Hypothalamus (tissue), 51 donors: Measurements from ENCODE around the gene MT1B.
"Not testable (repeated sequence)": the region's sequence is repeated elsewhere in the genome, so short reads cannot be mapped to it uniquely, and the experiment has no call there.

Source experiments
- DNase-seq, 51 donors: peaks; one replicate each; lab custom pipeline; 2025; lab: John Stamatoyannopoulos, UW

Gene MT1B

DNA sequence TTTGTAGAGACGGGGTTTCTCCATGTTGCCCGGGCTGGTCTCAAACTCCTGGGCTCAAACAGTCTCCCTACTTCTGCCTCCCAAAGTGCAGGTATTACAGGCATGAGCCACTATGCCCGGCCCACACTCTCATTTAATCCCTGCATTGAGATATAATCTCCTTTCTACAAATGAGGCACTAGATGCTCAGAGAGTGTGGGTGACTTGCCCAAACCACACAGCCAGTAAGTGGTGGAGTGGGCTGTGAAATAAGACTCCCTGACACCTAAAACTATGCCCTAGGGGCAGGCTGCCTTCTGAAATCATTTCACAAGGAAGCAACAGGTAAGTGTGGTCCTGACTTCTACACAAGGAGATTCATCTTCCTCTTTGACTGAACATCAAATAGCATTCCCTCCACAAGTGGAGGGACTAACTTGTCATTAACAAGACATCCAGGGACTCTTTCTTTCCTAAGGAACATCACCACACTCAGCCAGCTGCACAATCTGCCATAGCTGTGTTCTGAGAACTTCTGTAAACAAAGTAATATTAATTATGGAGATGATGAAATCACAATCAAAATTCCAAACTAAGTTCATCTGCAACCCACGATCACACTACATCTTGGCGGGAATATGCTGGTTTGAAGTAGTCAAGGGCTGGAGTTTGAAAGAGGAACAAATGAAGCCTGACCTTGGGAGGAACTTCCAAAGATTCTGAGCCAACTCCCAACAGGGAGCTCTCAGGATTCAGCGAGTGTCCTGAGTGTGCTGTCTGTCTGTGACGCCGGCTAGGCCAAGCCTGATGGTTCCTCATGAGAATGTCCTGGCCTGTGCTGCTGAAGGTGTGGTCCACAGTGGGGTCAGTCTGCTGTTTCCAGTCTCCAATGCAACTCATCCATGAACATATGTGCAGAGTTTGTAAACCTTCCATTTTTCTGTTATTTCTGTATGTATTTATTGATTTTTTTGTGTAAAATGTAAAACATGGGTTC lies 13.9 kb downstream of the MT1B start:
- DNase-seq = not testable (repeated sequence)

DNA sequence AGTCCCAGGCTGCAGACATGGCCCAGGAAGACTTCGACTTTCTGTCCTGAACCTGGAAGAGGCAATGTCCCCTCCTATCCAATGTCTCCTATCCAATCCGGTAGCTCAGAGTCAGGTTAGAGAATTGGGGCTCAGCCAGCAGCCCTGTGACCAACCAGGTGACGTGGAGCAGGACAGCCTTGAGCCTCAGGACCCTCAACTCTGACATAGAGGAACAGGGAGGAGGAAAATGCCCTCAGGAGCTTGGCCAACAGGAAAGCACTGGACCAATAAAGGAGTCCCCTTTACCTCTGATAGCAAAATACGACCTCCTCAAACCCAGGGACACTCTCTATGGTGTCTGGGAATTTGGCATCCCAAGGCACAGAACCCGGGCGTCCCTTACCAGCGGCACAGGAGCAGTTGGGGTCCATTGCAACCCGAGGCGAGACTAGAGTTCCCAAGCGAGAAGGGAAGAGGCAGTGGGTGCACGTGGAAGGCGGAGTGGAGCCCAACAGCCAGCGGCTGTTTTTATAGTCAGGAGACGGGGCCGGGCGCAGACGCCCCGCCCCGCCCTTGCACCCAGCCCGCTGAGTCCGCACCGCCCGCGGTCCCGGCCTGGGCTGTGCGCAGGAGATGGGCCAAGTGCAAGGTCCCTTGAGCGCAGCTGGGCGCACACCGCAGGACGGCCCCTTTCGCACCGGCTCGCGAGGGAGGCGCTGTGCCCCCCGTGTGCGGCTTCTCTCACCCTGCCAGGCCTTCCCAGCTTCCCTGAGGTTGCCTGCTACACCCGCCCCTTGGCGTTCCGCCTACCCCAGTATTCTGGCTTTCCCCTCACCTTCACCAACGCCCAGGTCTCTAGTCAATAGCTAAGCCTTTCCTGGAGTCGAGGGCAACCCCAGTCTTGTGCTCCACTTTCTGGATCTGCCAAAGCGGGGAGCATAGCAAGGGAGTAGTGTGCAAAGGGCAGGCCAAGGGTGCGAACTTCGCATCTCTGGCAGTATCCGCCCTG lies 16.2 kb downstream of the MT1B start, which contains the start of gene MT1G:
Gene MT1G, minus strand, starts transcription at position 485 of the 991 bp plus-strand sequence. Its CDS starts 72 bp downstream, at position 413.
- DNase-seq = peak in 18 of 51 donors; percentile 11 to 59 (median 24)

DNA sequence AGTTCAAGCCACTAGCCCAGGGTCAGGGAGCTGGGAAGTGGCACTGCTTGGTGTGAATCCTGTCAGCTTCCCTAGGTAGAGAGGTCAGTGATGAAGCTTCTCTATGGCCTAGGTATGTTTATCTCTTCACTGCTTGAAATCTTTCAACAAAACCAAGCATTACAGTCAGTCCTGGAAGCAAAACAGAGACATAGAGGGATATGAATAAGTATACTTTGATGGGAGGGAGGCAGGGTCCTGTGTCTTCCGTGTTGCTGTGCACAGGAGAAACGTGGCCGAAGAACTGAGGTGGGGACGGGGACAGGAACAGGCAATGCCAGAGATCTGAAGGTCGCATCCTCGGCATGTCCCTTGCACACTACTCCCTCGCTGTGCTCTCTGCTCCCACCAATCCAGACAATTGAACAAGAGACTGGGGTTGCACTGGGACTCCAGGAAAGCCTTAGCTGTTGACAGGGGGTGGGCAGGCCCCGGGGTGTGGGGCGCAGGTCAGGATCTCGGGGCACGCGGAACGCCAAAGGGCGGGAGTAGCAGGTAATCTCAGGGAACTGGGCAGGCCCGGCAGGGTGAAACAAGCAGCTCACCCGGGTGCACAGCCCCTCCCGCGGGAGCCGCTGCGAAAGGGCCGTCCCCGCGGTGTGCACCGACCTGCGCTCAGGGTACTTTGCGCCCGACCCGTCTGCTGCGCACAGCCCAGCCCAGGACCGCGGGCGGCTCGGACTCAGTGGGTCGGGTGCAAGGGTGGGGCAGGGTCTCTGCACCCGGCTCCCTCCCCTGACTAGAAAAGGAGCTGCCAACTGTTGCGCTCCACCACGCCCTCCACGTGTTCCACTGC lies 17.5 kb downstream of the MT1B start, which contains the start of gene MT1H:
Gene MT1H, plus strand, starts transcription at position 810 of the 835 bp plus-strand sequence. CDS start 71 bp downstream, outside the sequence.
- DNase-seq = no peak

DNA sequence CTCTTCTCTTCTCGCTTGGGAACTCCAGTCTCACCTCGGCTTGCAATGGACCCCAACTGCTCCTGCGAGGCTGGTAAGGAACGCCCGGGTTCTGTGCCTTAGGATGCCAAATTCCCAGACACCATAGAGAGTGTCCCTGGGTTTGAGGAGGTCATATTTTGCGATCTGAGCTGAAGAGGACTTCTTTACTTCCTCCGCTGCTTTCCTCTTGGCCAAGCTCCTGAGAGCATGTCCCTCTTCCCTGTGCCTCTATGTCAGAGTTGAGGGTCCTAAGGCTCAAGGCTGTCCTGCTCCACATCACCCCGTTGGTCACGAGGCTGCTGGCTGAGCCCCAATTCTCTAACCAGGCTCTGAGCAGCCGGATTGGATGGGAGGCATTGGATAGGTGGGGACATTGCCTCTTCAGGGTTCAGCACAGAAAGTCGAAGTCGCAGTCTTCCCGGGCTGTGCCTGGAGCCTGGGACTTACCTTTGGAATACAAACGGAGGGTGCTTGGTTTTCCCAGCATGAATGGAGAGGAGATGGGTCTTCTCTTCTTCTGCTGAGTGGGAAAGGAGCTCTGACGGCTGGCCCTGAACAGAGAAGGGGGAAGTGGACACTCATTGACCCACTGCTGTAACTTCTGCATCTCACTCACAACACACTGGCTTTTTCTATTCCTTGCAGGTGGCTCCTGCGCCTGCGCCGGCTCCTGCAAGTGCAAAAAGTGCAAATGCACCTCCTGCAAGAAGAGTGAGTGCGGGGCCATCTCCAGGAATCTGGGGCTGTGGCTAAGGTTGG lies 18.3 kb downstream of the MT1B start:
- no peak for DNase-seq

DNA sequence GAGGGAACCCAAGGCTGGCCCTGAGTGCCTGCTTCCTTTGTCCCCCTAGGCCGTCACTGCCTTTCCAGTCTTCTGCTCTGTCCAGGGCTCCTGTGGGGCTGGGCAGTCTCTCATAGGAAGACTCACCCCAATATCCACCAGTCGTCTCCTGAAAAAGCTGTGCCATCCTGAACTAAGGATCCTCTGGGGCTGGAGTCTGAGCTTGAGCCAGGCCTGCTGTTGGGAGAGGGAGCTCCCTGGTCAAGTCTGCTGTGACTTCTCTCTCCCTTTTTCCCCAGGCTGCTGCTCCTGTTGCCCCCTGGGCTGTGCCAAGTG lies 18.9 kb downstream of the MT1B start:
- DNase-seq = no peak

DNA sequence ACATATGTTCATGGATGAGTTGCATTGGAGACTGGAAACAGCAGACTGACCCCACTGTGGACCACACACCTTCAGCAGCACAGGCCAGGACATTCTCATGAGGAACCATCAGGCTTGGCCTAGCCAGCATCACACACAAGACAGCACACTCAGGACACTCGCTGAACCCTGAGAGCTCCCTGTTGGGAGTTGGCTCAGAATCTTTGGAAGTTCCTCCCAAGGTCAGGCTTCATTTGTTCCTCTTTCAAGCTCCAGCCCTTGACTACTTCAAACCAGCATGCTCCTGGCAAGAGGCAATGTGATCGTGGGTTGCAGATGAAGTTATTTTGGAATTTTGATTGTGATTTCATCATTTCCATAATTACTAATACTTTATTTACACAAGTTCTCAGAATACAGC lies 20.0 kb downstream of the MT1B start:
- DNase-seq = not testable (repeated sequence)

DNA sequence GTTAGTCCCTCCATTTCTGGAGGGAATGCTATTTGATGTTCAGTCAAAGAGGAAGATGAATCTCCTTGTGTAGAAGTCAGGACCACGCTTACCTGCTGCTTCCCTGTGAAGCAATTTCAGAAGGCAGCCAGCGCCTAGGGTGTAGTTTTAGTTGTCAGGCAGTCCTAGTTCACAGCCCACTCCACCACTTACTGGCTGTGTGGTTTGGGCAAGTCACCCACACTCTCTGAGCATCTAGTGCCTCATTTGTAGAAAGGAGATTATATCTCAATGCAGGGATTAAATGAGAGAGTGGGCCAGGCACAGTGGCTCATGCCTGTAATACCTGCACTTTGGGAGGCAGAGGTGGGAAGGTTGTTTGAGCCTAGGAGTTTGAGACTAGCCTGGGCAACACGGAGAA lies 20.5 kb downstream of the MT1B start:
- not testable (repeated sequence) for DNase-seq

DNA sequence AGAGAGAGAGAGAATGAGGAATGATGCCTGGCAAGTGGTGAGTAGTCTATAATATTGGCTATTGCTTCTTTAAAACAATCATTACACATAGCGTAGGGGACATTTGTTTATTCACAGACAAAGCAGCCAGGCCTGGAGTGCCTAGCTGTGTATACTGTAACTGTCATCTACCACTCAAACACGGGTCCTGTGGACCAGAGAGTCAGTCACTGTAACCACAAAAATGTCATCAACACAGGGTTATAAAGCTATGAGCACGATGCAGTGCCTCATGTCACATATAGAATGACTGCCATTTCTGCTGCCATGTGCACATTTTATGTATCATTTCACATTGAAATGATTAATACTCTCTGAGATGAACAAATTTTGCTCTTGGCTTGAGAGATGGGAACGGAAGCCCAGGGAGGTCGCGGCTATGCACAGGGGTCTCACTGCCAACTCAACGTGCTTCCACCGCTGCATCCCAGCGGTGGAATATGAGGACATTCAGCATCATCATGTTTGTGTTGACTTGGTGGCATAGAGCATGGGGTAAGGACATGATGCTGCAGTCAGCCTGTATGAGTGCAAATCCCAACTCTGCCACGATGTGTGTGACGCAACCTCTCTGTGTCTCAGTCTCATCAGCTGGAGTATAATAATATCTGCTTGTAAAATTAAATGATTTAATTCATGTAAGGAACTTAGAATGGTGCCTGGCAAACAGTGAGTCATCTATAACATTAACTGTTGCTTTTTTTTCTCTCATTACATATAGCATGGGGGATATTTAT lies 21.3 kb downstream of the MT1B start:
- no peak for DNase-seq

DNA sequence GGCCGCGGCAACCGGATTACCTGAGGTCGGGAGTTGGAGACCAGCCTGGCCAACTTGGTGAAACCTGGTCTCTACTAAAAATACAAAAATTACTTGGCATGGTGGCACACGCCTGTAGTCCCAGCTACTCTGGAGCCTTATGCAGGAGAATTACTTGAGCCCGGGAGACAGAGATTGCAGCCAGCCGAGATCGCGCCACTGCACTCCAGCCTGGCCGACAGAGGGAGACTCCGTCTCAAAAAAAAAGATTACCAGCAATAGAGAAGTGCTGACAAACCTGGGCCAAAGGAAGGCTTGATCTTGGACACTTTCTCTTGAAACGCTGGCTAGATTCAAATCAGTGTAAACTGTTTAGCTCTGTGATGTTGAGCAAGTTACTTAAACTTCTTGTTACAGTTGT lies 22.2 kb downstream of the MT1B start:
- peak in 3 of 51 donors; percentile 6 to 22 (median 14) for DNase-seq

DNA sequence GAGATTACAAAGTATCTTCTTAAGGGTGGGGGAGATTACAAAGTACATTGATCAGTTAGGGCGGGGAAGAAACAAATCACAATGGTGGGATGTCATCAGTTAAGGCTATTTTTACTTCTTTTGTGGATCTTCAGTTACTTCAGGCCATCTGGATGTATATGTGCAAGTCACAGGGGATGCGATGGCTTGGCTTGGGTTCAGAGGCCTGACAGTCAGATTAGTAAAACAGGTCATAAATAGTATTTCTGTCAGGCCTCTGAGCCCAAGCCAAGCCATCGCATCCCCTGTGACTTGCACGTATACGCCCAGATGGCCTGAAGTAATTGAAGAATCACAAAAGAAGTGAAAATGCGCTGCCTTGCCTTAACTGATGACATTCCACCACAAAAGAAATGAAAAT lies 22.9 kb downstream of the MT1B start:
- DNase-seq = not testable (repeated sequence)

DNA sequence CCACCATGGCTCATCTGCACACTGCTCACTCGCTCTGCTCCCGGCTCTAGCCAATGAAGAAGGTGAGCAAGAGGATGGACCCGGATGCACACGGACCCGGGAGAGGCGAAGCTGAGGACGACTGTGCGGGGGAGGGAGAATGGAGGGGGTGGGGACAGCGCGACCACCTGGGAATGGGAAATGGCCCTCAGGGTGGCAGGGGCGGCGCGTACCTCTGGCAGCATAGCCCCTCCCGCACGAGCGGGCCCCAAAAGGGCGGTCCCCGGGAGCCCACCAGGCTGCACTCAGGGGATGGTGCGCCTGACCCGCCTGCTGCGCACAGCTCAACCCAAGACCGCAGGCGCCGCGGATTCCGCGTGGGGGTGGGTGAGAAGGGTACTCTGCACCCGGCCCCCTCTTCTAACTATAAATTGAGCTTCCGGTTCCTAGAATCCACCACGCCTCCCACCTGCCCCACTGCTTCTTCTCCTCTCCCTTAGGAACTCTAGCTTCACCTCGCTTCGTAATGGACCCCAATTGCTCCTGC lies 24.1 kb downstream of the MT1B start:
- DNase-seq = no peak

DNA sequence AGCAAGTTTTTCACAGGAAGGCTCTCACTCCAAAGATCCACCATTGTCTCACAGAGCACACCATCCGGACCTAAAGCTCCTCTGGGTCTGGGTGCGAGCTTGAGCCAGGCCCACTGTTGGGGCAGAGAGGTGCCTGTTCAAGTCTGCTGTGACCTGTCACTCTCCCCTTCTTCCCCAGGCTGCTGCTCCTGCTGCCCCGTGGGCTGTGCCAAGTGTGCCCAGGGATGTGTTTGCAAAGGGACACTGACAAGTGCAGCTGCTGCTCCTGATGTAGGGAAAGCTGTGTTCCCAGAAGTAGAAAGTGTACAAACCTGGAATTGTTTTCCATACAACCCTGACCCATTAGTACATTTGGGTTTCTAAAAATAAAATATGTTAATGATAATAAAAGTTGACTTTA lies 25.8 kb downstream of the MT1B start:
- DNase-seq = no peak

DNA sequence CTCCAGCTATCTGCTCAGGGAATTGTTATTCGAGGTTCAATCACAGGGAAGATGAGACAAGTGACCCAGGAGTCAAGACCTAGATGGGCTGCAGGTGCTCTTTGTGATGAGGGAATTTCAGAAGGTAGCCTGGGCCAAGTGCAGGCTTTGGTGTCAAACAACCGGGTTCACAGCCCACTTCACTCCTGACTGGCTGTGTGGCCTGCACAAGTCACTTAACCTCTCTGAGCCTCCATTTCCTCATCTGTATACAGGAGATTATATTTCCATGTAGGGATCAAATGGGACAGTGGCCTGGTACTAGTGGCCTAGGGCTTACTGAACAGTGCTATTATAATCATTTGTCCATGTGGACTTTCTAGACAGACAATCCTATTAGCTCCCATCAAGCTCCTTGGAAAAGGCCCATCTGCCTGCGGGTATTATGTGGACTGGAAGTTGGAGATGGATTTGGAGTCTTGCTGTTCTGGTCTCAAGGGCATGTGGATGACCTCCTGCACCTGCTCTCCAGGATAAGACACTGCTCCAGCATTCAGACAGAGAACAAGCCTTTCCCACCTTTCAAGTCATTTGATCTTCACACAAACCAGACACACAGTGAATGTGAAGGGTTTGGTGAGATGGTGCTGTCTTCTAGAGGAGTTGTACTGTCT lies 27.5 kb downstream of the MT1B start:
- no peak for DNase-seq

DNA sequence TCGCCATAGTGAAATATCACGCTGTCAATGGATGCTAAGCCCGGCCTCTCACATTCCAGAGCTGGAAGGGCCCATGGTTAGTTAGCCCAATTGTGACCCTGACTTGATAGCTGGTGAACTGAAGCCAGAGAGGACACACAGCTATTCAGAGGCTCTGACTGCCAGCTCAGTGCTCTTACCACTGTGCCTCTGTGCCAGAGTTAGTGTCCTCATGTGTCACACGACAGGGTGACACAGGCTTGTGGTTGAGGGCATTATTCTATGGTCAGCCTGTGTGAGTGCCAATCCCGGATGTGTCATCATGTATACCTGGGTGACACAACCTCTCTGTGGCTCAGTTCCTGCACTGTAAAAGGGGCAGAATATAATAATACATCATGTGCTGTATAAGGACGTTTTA lies 28.1 kb downstream of the MT1B start:
- no peak for DNase-seq

DNA sequence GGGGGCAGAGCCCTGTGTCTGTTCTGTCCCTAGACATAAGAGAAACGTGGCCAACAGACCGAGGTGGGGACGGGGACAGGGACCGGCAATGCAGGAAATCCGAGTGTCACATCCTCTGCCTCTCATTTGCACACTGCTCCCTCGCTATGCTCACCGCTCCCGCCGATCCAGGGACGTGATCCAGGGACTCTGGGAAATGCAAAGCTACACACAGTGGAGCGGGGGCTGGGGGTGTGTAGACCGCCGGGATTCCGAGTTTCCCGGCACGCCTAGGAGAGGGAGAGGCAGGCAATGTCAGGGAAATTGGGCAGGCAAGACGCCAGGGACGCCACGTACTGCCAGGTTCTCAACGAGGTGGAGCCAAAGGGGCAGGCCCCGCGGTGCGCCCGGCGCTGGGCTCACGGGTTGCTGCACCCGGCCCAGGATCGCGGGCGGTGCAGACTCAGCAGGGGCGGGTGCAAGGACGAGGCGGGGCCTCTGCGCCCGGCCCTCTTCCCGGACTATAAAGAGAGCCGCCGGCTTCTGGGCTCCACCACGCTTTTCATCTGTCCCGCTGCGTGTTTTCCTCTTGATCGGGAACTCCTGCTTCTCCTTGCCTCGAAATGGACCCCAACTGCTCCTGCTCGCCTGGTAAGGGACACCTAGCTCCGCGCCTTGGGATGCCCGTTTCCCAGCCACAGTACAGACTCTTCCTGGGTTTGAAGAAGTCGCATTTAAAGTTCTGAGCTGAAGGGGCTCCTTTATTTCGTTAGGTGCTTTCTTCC lies 30.4 kb downstream of the MT1B start, which contains the start of gene MT1X:
Gene MT1X, plus strand, starts transcription at position 532 of the 764 bp plus-strand sequence. Its CDS starts 71 bp downstream, at position 603.
- DNase-seq = peak; percentile 28 to 92 (median 81)

DNA sequence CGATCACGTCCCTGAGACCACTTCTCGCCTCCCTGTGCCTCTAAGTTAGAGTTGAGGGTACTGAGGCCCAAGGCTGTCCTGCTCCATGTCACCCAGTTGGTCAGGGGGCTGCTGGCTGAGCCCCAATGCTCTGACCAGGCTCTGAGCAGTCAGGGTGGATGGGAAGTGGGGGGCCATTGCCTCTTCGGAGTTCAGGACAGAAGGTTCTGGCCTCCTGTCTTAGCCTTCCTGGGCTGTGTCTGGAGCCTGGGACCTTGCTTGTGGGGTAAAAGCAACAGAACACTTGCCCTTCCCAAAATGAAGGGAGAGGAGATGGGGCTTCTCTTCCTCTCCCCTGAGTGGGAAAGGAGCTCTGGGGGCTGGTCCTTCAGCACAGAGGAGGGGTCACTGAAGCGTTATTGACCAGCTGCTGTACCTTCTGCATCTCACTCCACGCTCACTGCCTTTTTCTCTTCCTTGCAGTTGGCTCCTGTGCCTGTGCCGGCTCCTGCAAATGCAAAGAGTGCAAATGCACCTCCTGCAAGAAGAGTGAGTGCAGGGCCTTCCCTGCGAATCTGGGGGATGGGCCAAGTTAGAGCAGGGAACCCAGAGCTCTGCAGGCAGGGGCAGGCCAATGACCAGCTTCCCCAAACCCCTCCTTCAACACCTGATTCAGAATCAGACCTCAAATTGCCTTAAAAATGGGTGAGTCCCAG lies 31.2 kb downstream of the MT1B start:
- DNase-seq = peak in 2 of 51 donors; percentile 38 to 45
